GM12891 (cell line): ENCODE results near the gene EEF1E1.

ENCODE experiments used
- POLR2A ChIP-seq: IDR thresholded peaks from 2 replicates; pipeline ENCODE4 v1.6.1; 2011; ENCODE audit warnings: low read depth, low read length, control low read depth
- POLR2AphosphoS5 ChIP-seq: IDR thresholded peaks from 2 replicates; pipeline ENCODE4 v1.6.1; 2011; ENCODE audit warnings: low read depth, low read length, control low read depth
- TAF1 ChIP-seq: IDR thresholded peaks from 2 replicates; pipeline ENCODE4 v1.6.1; 2011; ENCODE audit warnings: low read depth, low read length, control low read depth

GRCh38 chr6:8084586-8084985 is 17.8 kb downstream of the EEF1E1 start:
- TF ChIP-seq POLR2AphosphoS5 (no peak), POLR2A (no peak), TAF1 (no peak)
